ENCODE measurements around the gene GRB7. TPM values are rescaled to one million over a fixed set of nuclear protein-coding genes. Genes with fewer than 3 reads are reported as not detected.

The GRB7 gene
- total and polyA plus RNA-seq, 10 of the 15 experiments (the other 5 are each of a cell fraction or from before 2014, with no cell fraction given): 0.05 to 0.34 (median 0.19) TPM; not detected in 4

DNA sequence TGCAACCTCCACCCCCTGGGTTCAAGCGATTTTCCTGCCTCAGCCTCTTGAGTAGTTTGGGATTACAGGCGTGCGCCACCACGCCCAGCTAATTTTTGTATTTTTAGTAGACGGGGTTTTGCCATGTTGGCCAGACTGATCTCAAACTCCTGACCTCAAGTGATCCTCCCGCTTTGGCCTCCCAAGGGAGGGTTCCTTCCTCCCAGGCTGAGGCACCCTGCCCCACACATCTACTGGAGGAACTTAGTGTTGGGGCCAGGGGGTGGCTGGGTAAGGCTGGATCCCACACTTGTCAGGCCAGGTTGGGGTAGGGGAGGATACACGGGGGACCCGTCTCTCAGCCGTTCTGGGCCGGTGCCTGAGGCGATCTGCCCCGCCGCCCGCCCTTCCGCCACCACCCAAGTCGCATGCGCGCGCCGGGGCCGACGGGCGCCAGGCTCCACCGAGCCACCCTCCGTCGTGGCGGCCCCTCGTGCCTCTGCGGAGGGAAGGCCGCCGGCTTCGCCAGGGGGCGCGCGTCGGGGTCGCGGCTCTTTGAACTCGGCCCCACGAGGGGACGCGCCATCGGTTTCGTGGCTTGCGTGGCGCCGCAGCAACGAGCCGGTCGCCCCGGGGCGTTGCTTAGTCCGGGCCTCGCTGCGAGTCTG lies 15.9 kb downstream of the GRB7 start:
- Histone ChIP-seq H3K9me3 (replicated peaks; ENCODE audit: control insufficient read depth, insufficient read depth, low read length) (no peaks in the 10 kb centered on the region), H3K4me2 (ENCODE audit: control insufficient read depth, insufficient read depth) (peak overlapping the region; percentile 86), H3K4me3 (peak overlapping the region; percentile 64), H3K79me2 (ENCODE audit: control insufficient read depth, insufficient read depth, low read length) (peaks cover 21% of the 10 kb centered on the region), H3K4me1 (ENCODE audit: control insufficient read depth, insufficient read depth, low read length) (peaks cover 46% of the 10 kb centered on the region), H3K9ac (ENCODE audit: control insufficient read depth, insufficient read depth, low read length) (peak overlapping the region; percentile 89), H3K36me3 (ENCODE audit: control insufficient read depth in 2 of 2, insufficient read depth in 2 of 2, low read length in 1 of 2) (no peaks in the 10 kb centered on the region), H2AFZ (ENCODE audit: control insufficient read depth, low read depth, low read length) (peak overlapping the region; percentile 93), H4K20me1 (ENCODE audit: control insufficient read depth, insufficient read depth) (no peaks in the 10 kb centered on the region), H3K27ac (ENCODE audit: control insufficient read depth, insufficient read depth) (peak overlapping the region; percentile 96), H3K27me3 (replicated peaks in 1 of 2; ENCODE audit: control insufficient read depth in 2 of 2, insufficient read depth in 2 of 2, low read length in 1 of 2) (no peaks in the 10 kb centered on the region)
- BruUV-seq (replicated peaks): no TSS peak
- ChIA-PET POLR2A (interaction anchor here (0.6 kb wide), 1 partner anchor 220 kb away, joined by 11 read pairs; no protein-coding TSS in a partner anchor), SMC1A (ENCODE audit: uncharacterized antibody, unreplicated experiment) (interaction anchor here (1.0 to 1.9 kb wide), 8 partner anchors 22 to 132 kb away, joined by 3 to 9 read pairs (median 5); partner anchors contain the start of gene MIEN1), RAD21 (ENCODE audit: unreplicated experiment) (interaction anchor here (0.7 to 3.7 kb wide), 8 partner anchors 19 to 601 kb away, joined by 3 to 57 read pairs (median 8); partner anchors contain the start of gene MIEN1), CTCF (interaction anchor here (0.6 to 5.0 kb wide), 20 partner anchors 9 to 547 kb away, joined by 3 to 39 read pairs (median 4); partner anchors contain the start of genes MIEN1 and PGAP3)
- in situ Hi-C loops (cut with MboI): loop anchor here (5.0 kb wide), 1 partner anchor 131 kb away; no protein-coding TSS in a partner anchor
- 1% methylated on average over 55 of the region's 55 CpGs for WGBS (ENCODE audit: insufficient coverage, insufficient replicate concordance, low lambda C conversion rate, missing lambda C conversion rate)
- intact Hi-C loops (cut with micrococcal nuclease; ENCODE audit: unreplicated experiment): loop anchor here (1.0 to 5.0 kb wide), 3 partner anchors 23 to 131 kb away; partner anchors contain the start of genes MIEN1 and STARD3
- ATAC-seq (peak; percentile 49), FAIRE-seq (no peak), DNase-seq (ENCODE audit: low read depth, low spot score) (no peak)
- no peak for TF ChIP-seq CREM (IDR thresholded peaks at IDR 0.05; ENCODE audit: low read depth)
- no peak for TF ChIP-seq FOXM1 (IDR thresholded peaks at IDR 0.05; ENCODE audit: low read depth, low read length)
- TF ChIP-seq RCOR1 (conservative IDR thresholded peaks at IDR 0.05; ENCODE audit: low read depth, low read length): no peak
- TF ChIP-seq RB1 (IDR thresholded peaks at IDR 0.05; ENCODE audit: borderline replicate concordance): peak; percentile 77; the same call in 1 of the 2 replicates
- no peak for TF ChIP-seq ESRRA (IDR thresholded peaks at IDR 0.05; ENCODE audit: low read length)
- TF ChIP-seq MEF2A (IDR thresholded peaks at IDR 0.05; ENCODE audit: insufficient read depth, low read depth, low read length): 0 out of 2 replicates have a peak, but pooled peaks have one; percentile 11
- TF ChIP-seq ZNF217 (IDR thresholded peaks at IDR 0.05): no peak
- TF ChIP-seq JUNB (IDR thresholded peaks at IDR 0.05): no peak
- TF ChIP-seq RBBP5 (conservative IDR thresholded peaks at IDR 0.05): no peak
- TF ChIP-seq SREBF1 (IDR thresholded peaks at IDR 0.05; ENCODE audit: low read length): no peak
- no peak for TF ChIP-seq EP300 (IDR thresholded peaks at IDR 0.05; ENCODE audit: borderline replicate concordance in 1 of 2, control insufficient read depth in 1 of 2, low read depth in 2 of 2, low read length in 2 of 2)
- TF ChIP-seq, protein P1, sequence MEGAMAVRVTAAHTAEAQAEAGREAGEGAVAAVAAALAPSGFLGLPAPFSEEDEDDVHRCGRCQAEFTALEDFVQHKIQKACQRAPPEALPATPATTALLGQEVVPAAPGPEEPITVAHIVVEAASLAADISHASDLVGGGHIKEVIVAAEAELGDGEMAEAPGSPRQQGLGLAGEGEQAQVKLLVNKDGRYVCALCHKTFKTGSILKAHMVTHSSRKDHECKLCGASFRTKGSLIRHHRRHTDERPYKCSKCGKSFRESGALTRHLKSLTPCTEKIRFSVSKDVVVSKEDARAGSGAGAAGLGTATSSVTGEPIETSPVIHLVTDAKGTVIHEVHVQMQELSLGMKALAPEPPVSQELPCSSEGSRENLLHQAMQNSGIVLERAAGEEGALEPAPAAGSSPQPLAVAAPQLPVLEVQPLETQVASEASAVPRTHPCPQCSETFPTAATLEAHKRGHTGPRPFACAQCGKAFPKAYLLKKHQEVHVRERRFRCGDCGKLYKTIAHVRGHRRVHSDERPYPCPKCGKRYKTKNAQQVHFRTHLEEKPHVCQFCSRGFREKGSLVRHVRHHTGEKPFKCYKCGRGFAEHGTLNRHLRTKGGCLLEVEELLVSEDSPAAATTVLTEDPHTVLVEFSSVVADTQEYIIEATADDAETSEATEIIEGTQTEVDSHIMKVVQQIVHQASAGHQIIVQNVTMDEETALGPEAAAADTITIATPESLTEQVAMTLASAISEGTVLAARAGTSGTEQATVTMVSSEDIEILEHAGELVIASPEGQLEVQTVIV (IDR thresholded peaks at IDR 0.05; ENCODE audit: borderline replicate concordance, partially characterized antibody): no peak
- TF ChIP-seq, protein P2, sequence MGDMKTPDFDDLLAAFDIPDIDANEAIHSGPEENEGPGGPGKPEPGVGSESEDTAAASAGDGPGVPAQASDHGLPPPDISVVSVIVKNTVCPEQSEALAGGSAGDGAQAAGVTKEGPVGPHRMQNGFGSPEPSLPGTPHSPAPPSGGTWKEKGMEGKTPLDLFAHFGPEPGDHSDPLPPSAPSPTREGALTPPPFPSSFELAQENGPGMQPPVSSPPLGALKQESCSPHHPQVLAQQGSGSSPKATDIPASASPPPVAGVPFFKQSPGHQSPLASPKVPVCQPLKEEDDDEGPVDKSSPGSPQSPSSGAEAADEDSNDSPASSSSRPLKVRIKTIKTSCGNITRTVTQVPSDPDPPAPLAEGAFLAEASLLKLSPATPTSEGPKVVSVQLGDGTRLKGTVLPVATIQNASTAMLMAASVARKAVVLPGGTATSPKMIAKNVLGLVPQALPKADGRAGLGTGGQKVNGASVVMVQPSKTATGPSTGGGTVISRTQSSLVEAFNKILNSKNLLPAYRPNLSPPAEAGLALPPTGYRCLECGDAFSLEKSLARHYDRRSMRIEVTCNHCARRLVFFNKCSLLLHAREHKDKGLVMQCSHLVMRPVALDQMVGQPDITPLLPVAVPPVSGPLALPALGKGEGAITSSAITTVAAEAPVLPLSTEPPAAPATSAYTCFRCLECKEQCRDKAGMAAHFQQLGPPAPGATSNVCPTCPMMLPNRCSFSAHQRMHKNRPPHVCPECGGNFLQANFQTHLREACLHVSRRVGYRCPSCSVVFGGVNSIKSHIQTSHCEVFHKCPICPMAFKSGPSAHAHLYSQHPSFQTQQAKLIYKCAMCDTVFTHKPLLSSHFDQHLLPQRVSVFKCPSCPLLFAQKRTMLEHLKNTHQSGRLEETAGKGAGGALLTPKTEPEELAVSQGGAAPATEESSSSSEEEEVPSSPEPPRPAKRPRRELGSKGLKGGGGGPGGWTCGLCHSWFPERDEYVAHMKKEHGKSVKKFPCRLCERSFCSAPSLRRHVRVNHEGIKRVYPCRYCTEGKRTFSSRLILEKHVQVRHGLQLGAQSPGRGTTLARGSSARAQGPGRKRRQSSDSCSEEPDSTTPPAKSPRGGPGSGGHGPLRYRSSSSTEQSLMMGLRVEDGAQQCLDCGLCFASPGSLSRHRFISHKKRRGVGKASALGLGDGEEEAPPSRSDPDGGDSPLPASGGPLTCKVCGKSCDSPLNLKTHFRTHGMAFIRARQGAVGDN (IDR thresholded peaks at IDR 0.05): peak; percentile 96
- TF ChIP-seq RAD21 (IDR thresholded peaks at IDR 0.05; ENCODE audit: insufficient read depth, low read depth, low read length): no peak
- TF ChIP-seq ZNF622 (IDR thresholded peaks at IDR 0.05): no peak
- no peak for TF ChIP-seq TCF12 (IDR thresholded peaks at IDR 0.05; ENCODE audit: low read depth, low read length)
- no peak for TF ChIP-seq RAD51 (IDR thresholded peaks at IDR 0.05)
- no peak for TF ChIP-seq SUZ12 (IDR thresholded peaks at IDR 0.05; ENCODE audit: unreplicated experiment)
- no peak for TF ChIP-seq RFX5 (IDR thresholded peaks at IDR 0.05; ENCODE audit: low read depth, low read length)
